Loucy (cell line): Measurements from ENCODE around the gene FAM24A.

Experiments used
- EZH2phosphoT487 ChIP-seq: fragments of 200-600 bp; IDR thresholded peaks from 2 replicates; pipeline ENCODE4 v1.6.1; 2018; ENCODE audit warnings: antibody characterized with exemption, mild to moderate bottlenecking, moderate library complexity, borderline replicate concordance
- TF ChIP-seq, protein P1 (sequence below): fragments of 200-600 bp; sonication (generic); conservative IDR thresholded peaks from 2 replicates; pipeline ENCODE4 v1.5.1; 2014; ENCODE audit warnings: mild to moderate bottlenecking, antibody characterized with exemption, low read length

DNA sequence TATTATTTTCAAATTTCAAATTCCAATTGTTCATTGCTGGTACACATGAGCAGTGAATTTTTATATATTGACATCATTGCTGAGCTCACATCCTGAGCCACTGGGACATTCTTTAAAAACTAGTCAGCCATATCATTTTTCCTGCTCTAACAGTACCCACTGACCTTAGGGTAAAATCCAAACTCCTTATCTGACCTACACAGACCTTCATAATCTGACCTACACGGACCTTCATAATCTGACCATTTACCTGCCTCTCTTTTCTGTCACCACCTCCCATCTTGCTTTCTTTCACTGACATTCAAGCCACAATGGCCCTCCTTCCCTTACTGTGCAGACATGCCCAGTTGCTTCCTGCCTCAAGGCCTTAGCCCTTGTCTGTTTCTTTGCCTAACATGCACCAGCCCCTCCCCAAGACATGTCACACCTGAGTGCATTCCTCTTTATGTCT, 48.7 kb upstream of the FAM24A start:
- TF ChIP-seq, protein P1, sequence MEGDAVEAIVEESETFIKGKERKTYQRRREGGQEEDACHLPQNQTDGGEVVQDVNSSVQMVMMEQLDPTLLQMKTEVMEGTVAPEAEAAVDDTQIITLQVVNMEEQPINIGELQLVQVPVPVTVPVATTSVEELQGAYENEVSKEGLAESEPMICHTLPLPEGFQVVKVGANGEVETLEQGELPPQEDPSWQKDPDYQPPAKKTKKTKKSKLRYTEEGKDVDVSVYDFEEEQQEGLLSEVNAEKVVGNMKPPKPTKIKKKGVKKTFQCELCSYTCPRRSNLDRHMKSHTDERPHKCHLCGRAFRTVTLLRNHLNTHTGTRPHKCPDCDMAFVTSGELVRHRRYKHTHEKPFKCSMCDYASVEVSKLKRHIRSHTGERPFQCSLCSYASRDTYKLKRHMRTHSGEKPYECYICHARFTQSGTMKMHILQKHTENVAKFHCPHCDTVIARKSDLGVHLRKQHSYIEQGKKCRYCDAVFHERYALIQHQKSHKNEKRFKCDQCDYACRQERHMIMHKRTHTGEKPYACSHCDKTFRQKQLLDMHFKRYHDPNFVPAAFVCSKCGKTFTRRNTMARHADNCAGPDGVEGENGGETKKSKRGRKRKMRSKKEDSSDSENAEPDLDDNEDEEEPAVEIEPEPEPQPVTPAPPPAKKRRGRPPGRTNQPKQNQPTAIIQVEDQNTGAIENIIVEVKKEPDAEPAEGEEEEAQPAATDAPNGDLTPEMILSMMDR, result no peak
- TF ChIP-seq EZH2phosphoT487, result no peak
